CD8-positive, alpha-beta memory T cell (primary cell): ENCODE measurements around the gene FOSL2. TPM values are rescaled to one million over a fixed set of nuclear protein-coding genes. Genes with fewer than 3 reads are reported as not detected.

Experiments used
- CTCF ChIA-PET: fragments of 350-600 bp; sonication (Branson Sonifier 250); formaldehyde crosslinking; loops from one replicate; lab custom pipeline; 2021; ENCODE audit warnings: antibody characterized with exemption; lab: Charles Lee
- POLR2A ChIA-PET: fragments of 350-600 bp; sonication (Branson Sonifier 250); formaldehyde crosslinking; loops from one replicate; lab custom pipeline; 2021; ENCODE audit warnings: antibody characterized with exemption; lab: Charles Lee
- DNase-seq, 5 donors: peaks; one replicate each; pipeline versions ENCODE4 v3.0.0 to v3.0.0-alpha.2; 2020 to 2022; ENCODE audit warnings: mixed read lengths in 1 of 5
- H3K27ac ChIP-seq: one replicate; pipeline ENCODE4 v1.7.0; 2013; ENCODE audit warnings: low read depth, mild to moderate bottlenecking, low read length, moderate library complexity
- H3K27me3 ChIP-seq: 2 replicates; pipeline ENCODE4 v1.7.0; 2013; ENCODE audit warnings: low read length, mild to moderate bottlenecking; ENCODE audit not compliant: insufficient read depth, poor library complexity, severe bottlenecking
- H3K36me3 ChIP-seq: 2 replicates; pipeline ENCODE4 v1.7.0; 2013; ENCODE audit warnings: mild to moderate bottlenecking, low read length, moderate library complexity; ENCODE audit not compliant: insufficient read depth
- H3K4me1 ChIP-seq: 2 replicates; pipeline ENCODE4 v1.7.0; 2013; ENCODE audit warnings: mild to moderate bottlenecking, low read length, moderate library complexity; ENCODE audit not compliant: insufficient read depth
- H3K4me3 ChIP-seq: 2 replicates; pipeline ENCODE4 v1.7.0; 2013; ENCODE audit warnings: mild to moderate bottlenecking, low read length
- H3K9me3 ChIP-seq: 2 replicates; pipeline ENCODE4 v1.7.0; 2013; ENCODE audit warnings: mild to moderate bottlenecking, low read length
- H3K27ac Mint-ChIP-seq, 8 donors: one replicate each; pipeline ENCODE4 v1.8.0; 2020 to 2021; ENCODE audit warnings: mixed read lengths in 8 of 8, mild to moderate bottlenecking in 6 of 8, inconsistent platforms in 3 of 8, moderate library complexity in 3 of 8
- H3K27me3 Mint-ChIP-seq, 2 donors: one replicate each; pipeline ENCODE4 v1.8.0; 2020 to 2021; ENCODE audit warnings: mixed read lengths in 2 of 2, mild to moderate bottlenecking in 1 of 2, moderate library complexity in 1 of 2
- H3K36me3 Mint-ChIP-seq, 3 donors: one replicate each; pipeline ENCODE4 v1.8.0; 2020 to 2021; ENCODE audit warnings: mixed read lengths in 3 of 3, inconsistent platforms in 1 of 3, mild to moderate bottlenecking in 1 of 3
- H3K4me1 Mint-ChIP-seq, 3 donors: one replicate each; pipeline ENCODE4 v1.8.0; 2020 to 2021; ENCODE audit warnings: mixed read lengths in 3 of 3, inconsistent platforms in 1 of 3, mild to moderate bottlenecking in 1 of 3
- H3K4me3 Mint-ChIP-seq, 7 donors: one replicate each; pipeline ENCODE4 v1.8.0; 2020 to 2021; ENCODE audit warnings: mixed read lengths in 7 of 7, mild to moderate bottlenecking in 6 of 7, moderate library complexity in 4 of 7, inconsistent platforms in 2 of 7
- H3K9me3 Mint-ChIP-seq, 5 donors: one replicate each; pipeline ENCODE4 v1.8.0; 2020 to 2022; ENCODE audit warnings: mixed read lengths in 5 of 5, mild to moderate bottlenecking in 3 of 5, moderate library complexity in 2 of 5, inconsistent platforms in 1 of 5
- polyA plus RNA-seq: library from polyadenylated mRNA; unstranded; fragments of 300-500 nt; fragmentation: Illumina TruSeq; gene quantifications from one replicate; pipeline ENCODE4 v1.2.3, GENCODE V29; 2021
- total RNA-seq, 2 experiments: library from RNA; stranded (reverse); gene quantifications; one replicate each; pipeline ENCODE4 v1.2.3, GENCODE V29; 2021

The FOSL2 gene
- total and polyA plus RNA-seq, 3 experiments from 2014 or later: 14.1 to 47.3 (median 46.2) TPM

DNA sequence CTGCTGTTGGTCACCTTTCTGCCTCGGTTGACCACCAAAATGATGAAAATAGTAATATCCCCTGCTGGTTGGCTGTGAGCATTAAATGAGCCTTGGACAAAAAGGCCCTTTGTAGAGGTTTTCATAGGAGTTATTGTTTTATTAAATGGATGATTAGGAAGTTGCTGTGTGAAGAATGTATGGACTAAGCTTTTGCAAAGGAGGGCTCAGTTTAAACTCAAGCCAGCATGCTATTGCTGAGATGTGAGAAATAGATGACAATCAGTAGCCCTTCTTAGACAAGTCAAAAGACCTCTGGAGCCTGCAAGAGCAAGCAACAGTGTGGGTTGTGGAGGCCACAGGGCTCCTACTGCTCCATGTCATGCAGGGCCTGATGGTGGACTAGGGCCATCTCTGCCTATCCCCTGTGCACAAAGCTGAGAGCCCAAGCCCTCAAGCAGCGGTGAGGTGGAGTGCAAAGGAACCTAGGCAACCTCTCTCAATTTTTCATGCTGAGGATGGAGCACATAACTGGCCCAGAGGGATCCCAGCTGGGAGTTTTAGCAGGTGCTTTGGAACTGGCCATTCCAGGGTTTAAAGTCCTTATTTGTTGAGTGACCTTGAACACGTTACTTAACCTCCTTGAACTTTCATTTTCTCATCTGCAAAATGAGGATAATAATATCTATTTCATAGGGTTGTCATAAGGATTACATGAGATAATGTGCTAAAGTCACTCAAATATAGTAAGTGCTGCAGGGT, 37.1 kb downstream of the FOSL2 start:
- no peak for DNase-seq
- Histone ChIP-seq H3K27me3 (no peaks in the 10 kb centered on the region), H3K9me3 (no peaks in the 10 kb centered on the region), H3K4me1 (peaks cover 8% of the 10 kb centered on the region), H3K36me3 (no peaks in the 10 kb centered on the region), H3K27ac (no peak overlapping the region), H3K4me3 (no peak overlapping the region)
- Mint-ChIP-seq H3K27ac (peak overlapping the region in 7 of 8 donors; percentile 1 to 90 (median 77)), H3K9me3 (no peaks in the 10 kb centered on the region), H3K36me3 (no peaks in the 10 kb centered on the region), H3K4me3 (peak overlapping the region in 3 of 7 donors; percentile 29 to 66 (median 43)), H3K4me1 (peaks cover 29 to 52% (median 50%) of the 10 kb centered on the region in 3 donors), H3K27me3 (no peaks in the 10 kb centered on the region)
- CTCF ChIA-PET: no interaction called here
- POLR2A ChIA-PET: no interaction called here

DNA sequence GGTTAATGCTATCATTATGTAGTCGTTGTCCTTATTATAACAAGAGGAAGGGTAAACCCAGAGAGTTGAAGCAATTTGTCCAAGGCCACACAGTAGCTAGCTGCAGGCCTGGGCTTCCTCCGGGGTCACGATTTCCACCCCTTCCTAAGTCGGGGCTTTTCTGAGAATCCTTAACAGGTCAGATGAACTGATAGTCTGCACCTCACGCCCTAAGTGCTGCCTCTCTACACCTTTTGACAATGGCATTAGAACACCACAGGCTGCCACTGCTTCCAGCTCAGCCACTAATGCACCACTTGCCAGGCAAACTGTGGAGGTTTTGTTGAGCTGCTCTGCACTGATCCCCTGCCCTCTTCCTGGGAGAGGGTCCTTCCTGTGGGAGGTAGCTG, 37.7 kb downstream of the FOSL2 start:
- Mint-ChIP-seq H3K4me1 (peaks cover 23 to 49% (median 46%) of the 10 kb centered on the region in 3 donors), H3K36me3 (no peaks in the 10 kb centered on the region), H3K9me3 (no peaks in the 10 kb centered on the region), H3K4me3 (peak overlapping the region in 3 of 7 donors; percentile 29 to 66 (median 43)), H3K27ac (peak overlapping the region in 7 of 8 donors; percentile 50 to 90 (median 79)), H3K27me3 (no peaks in the 10 kb centered on the region)
- no peak for DNase-seq
- Histone ChIP-seq H3K4me1 (peaks cover 2% of the 10 kb centered on the region), H3K4me3 (no peak overlapping the region), H3K36me3 (no peaks in the 10 kb centered on the region), H3K9me3 (no peaks in the 10 kb centered on the region), H3K27ac (no peak overlapping the region), H3K27me3 (no peaks in the 10 kb centered on the region)
- ChIA-PET CTCF (no interaction called here), POLR2A (no interaction called here)

DNA sequence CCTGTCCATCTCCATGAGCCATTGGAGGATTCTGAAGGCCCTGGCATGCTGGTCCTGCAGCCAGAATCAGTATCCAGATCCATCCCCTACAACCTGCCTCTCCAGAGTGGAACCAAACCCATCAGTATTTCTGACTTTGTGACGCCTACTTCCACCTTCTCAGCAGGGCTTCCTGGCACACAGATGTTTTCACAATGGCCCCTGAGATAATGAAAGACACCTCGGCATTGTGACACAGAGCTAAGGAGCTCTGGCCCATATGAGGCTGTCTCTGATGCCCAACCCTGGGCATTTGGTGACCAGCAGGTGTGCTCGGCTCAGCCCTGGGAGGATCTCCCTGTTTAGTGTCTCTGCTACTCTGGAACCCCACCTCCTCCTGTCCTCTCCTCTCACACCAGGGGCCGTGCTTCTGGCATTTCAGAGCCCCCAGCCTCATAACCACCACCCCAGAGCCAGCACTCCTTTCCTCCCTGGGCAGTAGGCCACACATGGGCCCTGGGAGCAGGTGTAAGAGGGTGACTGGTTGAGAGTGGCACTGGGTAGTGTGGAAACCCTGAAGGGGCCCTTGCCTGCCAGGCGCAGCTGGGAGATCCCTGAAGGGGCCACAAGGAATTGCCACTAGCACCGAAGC, 38.2 kb downstream of the FOSL2 start:
- POLR2A ChIA-PET: no interaction called here
- DNase-seq: no peak

DNA sequence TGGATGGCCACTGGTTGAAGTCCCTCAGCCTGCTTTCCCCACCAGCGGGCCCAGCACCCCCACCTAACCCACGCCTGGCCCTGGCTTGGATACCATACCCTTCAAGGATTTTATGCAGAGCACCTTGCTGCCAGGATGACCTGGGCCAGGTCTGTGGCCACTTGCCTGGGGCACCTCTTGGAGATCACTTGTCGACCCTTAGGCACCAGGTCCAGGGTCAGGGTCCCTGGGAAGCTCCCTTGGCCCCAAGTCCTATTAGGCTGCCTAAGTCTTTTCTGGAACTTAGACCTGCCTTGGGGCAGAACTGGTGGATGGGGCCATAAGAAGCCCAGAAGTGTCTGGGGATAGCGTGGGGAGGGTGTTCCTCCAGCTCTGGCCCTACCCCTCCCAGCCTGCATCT, 39.1 kb downstream of the FOSL2 start:
- no peaks in the 10 kb centered on the region for H3K36me3 Mint-ChIP-seq
- H3K27ac Mint-ChIP-seq: peak overlapping the region in 4 of 8 donors; percentile 79 to 90 (median 90)
- no peaks in the 10 kb centered on the region for H3K4me1 ChIP-seq
- ChIA-PET CTCF (no interaction called here), POLR2A (no interaction called here)
- H3K4me3 Mint-ChIP-seq: peak overlapping the region in 1 of 7 donors; percentile 23
- peaks cover 19 to 36% (median 36%) of the 10 kb centered on the region in 3 donors for H3K4me1 Mint-ChIP-seq
- no peak for DNase-seq
- H3K27ac ChIP-seq: no peak overlapping the region
- H3K36me3 ChIP-seq: no peaks in the 10 kb centered on the region
- no peaks in the 10 kb centered on the region for H3K27me3 ChIP-seq
- H3K27me3 Mint-ChIP-seq: no peaks in the 10 kb centered on the region
- no peak overlapping the region for H3K4me3 ChIP-seq
- no peaks in the 10 kb centered on the region for H3K9me3 ChIP-seq
- H3K9me3 Mint-ChIP-seq: no peaks in the 10 kb centered on the region

More for the DNA sequence above, 38.2 kb downstream of the FOSL2 start:
- Mint-ChIP-seq H3K4me3 (peak overlapping the region in 4 of 7 donors; percentile 20 to 66 (median 36)), H3K4me1 (peaks cover 19 to 44% (median 42%) of the 10 kb centered on the region in 3 donors), H3K27me3 (no peaks in the 10 kb centered on the region), H3K27ac (peak overlapping the region in 6 of 8 donors; percentile 74 to 90 (median 82)), H3K36me3 (no peaks in the 10 kb centered on the region), H3K9me3 (no peaks in the 10 kb centered on the region)
- H3K9me3 ChIP-seq: no peaks in the 10 kb centered on the region
- H3K27me3 ChIP-seq: no peaks in the 10 kb centered on the region
- no peaks in the 10 kb centered on the region for H3K4me1 ChIP-seq
- CTCF ChIA-PET: no interaction called here
- no peak overlapping the region for H3K4me3 ChIP-seq
- H3K27ac ChIP-seq: no peak overlapping the region
- no peaks in the 10 kb centered on the region for H3K36me3 ChIP-seq

DNA sequence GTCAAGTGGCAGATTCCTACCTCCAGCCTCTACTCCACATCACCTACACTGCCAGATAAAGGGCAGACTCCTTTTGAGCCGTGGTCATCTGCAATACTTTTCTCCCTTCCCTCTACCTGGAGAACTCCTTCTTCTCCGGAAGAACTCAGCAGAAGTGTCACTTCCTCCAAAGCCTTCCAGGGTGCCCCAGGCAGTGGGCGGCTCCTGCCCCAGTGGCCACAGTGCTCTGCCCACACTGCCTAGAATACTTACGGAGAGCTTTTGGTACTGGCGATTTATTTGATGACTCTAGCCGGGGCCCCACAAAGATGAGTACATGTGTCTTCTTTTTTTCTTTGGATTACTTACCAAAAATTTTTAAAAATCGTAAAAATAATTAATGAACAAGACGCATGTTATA, 39.7 kb downstream of the FOSL2 start:
- Histone ChIP-seq H3K4me3 (no peak overlapping the region), H3K36me3 (no peaks in the 10 kb centered on the region), H3K4me1 (no peaks in the 10 kb centered on the region), H3K9me3 (no peaks in the 10 kb centered on the region), H3K27me3 (no peaks in the 10 kb centered on the region), H3K27ac (no peak overlapping the region)
- Mint-ChIP-seq H3K36me3 (no peaks in the 10 kb centered on the region), H3K4me1 (peaks cover 19 to 36% (median 36%) of the 10 kb centered on the region in 3 donors), H3K4me3 (no peak overlapping the region), H3K9me3 (no peaks in the 10 kb centered on the region), H3K27me3 (no peaks in the 10 kb centered on the region), H3K27ac (peak overlapping the region in 3 of 8 donors; percentile 9 to 90 (median 19))
- POLR2A ChIA-PET: no interaction called here
- no peak for DNase-seq
- CTCF ChIA-PET: no interaction called here

DNA sequence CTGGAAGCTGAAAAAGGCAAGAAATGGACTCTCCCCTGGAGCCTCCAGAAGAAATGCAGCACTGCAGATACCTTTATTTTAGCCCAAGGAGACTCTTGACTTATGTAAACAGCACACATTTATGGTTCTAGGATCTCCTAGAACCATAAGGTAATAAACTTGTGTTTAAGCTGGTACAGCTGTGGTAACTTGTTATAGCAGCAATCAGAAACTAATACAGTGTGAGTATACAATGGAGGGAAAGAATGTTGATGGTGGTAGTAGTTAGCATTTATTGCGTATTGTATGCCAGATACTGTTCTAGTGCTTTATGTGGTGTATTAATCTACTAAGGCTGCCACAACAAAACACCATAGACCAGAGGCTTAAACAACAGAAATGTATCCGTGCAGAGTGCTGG, 40.6 kb downstream of the FOSL2 start:
- Mint-ChIP-seq H3K36me3 (no peaks in the 10 kb centered on the region), H3K27ac (no peak overlapping the region), H3K27me3 (no peaks in the 10 kb centered on the region), H3K4me1 (peaks cover 19 to 36% (median 36%) of the 10 kb centered on the region in 3 donors), H3K9me3 (no peaks in the 10 kb centered on the region), H3K4me3 (no peak overlapping the region)
- ChIA-PET POLR2A (no interaction called here), CTCF (no interaction called here)
- Histone ChIP-seq H3K27me3 (no peaks in the 10 kb centered on the region), H3K36me3 (no peaks in the 10 kb centered on the region), H3K4me3 (no peak overlapping the region), H3K27ac (no peak overlapping the region), H3K9me3 (no peaks in the 10 kb centered on the region), H3K4me1 (no peaks in the 10 kb centered on the region)
- DNase-seq: no peak

DNA sequence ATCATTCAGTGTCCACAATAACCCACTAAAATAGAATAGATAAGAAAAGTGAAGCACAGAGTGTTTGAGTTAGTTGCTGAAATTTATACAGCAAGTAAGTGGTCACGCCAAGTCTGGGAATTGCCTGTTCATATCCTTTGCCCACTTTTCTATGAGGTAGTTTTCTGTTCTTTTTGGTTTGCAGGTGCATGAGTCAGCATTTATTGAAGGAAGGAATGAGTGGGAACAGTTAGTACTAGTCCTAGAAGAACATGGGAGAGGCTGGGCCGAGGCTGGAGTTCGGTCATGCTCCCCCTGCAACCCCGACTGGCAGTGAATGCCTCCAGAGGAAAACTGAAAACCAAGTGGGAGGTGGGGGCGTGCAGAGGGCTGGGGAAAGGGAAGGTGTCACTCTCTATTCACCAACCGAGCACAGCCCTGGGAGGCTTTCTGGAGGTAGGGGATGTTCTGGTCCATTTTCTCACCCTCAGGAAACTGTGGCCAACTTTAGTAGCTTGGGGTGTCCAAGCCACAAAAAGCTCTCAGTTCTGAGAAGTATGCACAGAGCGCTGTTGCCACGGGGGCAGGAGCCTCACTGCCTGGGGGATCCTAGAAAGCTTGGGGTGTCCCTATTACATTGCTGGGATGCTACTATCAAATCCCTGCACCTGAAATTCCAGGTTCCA, 41.4 kb downstream of the FOSL2 start:
- H3K27me3 ChIP-seq: no peaks in the 10 kb centered on the region
- H3K9me3 ChIP-seq: no peaks in the 10 kb centered on the region
- H3K9me3 Mint-ChIP-seq: no peaks in the 10 kb centered on the region
- H3K4me1 Mint-ChIP-seq: peaks cover 19 to 36% (median 36%) of the 10 kb centered on the region in 3 donors
- no peaks in the 10 kb centered on the region for H3K36me3 Mint-ChIP-seq
- no peak overlapping the region for H3K27ac ChIP-seq
- ChIA-PET CTCF (no interaction called here), POLR2A (no interaction called here)
- no peaks in the 10 kb centered on the region for H3K36me3 ChIP-seq
- H3K4me1 ChIP-seq: no peaks in the 10 kb centered on the region
- no peak for DNase-seq
- H3K27me3 Mint-ChIP-seq: peaks cover 0 to 2% of the 10 kb centered on the region in 2 donors
- H3K4me3 Mint-ChIP-seq: peak overlapping the region in 2 of 7 donors; percentile 14 to 62
- no peak overlapping the region for H3K4me3 ChIP-seq
- peak overlapping the region in 2 of 8 donors; percentile 8 to 48 for H3K27ac Mint-ChIP-seq

DNA sequence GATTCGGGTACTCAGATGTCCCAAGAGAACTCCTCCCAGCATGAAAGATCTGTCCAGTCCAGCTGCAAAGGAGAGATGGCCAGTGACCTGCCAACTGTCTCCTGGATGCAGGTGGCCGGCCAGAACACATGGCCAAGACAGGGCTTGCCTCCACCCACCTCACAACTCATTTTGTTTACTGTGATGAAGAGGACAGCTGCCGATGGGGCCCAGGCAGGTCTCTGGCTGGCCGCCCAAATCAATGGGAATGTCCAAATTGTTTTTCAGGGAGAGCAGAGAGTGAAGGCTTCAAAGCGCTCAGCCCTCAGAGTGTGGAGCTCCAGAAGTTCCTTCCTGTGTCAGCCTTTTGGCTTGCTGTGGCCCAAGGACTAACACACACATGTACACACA, 41.9 kb downstream of the FOSL2 start:
- CTCF ChIA-PET: interaction anchor here (1.5 kb wide), 1 partner anchor 731 kb away, joined by 3 read pairs; no protein-coding TSS in a partner anchor
- POLR2A ChIA-PET: no interaction called here
- Mint-ChIP-seq H3K4me1 (peaks cover 19 to 35% (median 35%) of the 10 kb centered on the region in 3 donors), H3K36me3 (no peaks in the 10 kb centered on the region), H3K4me3 (peak overlapping the region in 1 of 7 donors; percentile 5), H3K27ac (peak overlapping the region in 1 of 8 donors; percentile 70), H3K9me3 (no peaks in the 10 kb centered on the region), H3K27me3 (peaks cover 0 to 2% of the 10 kb centered on the region in 2 donors)
- Histone ChIP-seq H3K36me3 (no peaks in the 10 kb centered on the region), H3K27ac (no peak overlapping the region), H3K9me3 (no peaks in the 10 kb centered on the region), H3K27me3 (no peaks in the 10 kb centered on the region), H3K4me1 (no peaks in the 10 kb centered on the region), H3K4me3 (no peak overlapping the region)
- no peak for DNase-seq
